D341Med (cell line): ENCODE results near the gene NAPA.

Experiments used
- DNase-seq: peaks from one replicate; pipeline ENCODE4 v3.0.0; 2012; ENCODE audit warnings: low spot score

The NAPA gene

GRCh38 chr19:47521473-47522180, 6.8 kb upstream of the NAPA start:
- no peak for DNase-seq

- peak; percentile 12 for DNase-seq
Measured at GRCh38 chr19:47520839-47521238, 6.0 kb upstream of the NAPA start.

- no peak for DNase-seq
Measured at GRCh38 chr19:47520343-47520806, 5.5 kb upstream of the NAPA start.

- no peak for DNase-seq
Measured at GRCh38 chr19:47518854-47519253, 4.0 kb upstream of the NAPA start.

- no peak for DNase-seq
Measured at GRCh38 chr19:47518139-47518538, 3.3 kb upstream of the NAPA start.

GRCh38 chr19:47514151-47514868, 553 bp downstream of the NAPA start:
- peak; percentile 13 for DNase-seq

- no peak for DNase-seq
Measured at GRCh38 chr19:47512948-47513319, 1.9 kb downstream of the NAPA start.

- DNase-seq, result no peak
Measured at GRCh38 chr19:47512183-47512947, 2.5 kb downstream of the NAPA start.

- DNase-seq, result peak; percentile 67
Measured at GRCh38 chr19:47511681-47512080, 3.2 kb downstream of the NAPA start.

- no peak for DNase-seq
Measured at GRCh38 chr19:47511128-47511517, 3.7 kb downstream of the NAPA start.

- peak; percentile 27 for DNase-seq
Measured at GRCh38 chr19:47510516-47511127, 4.2 kb downstream of the NAPA start.

- DNase-seq, result no peak
Measured at GRCh38 chr19:47509973-47510372, 4.9 kb downstream of the NAPA start.

GRCh38 chr19:47509170-47509847, 5.6 kb downstream of the NAPA start:
- DNase-seq, result no peak

- DNase-seq, result no peak
Measured at GRCh38 chr19:47508721-47509120, 6.1 kb downstream of the NAPA start.

- peak; percentile 71 for DNase-seq
Measured at GRCh38 chr19:47507924-47508553, 6.8 kb downstream of the NAPA start.

- peak; percentile 77 for DNase-seq
Measured at GRCh38 chr19:47507012-47507411, 7.9 kb downstream of the NAPA start.

- DNase-seq, result no peak
Measured at GRCh38 chr19:47506459-47506858, 8.4 kb downstream of the NAPA start.

GRCh38 chr19:47505506-47505905, 9.4 kb downstream of the NAPA start:
- DNase-seq, result peak; percentile 16

- DNase-seq, result no peak
Measured at GRCh38 chr19:47503826-47504150, 11.1 kb downstream of the NAPA start.

GRCh38 chr19:47503130-47503825, 11.6 kb downstream of the NAPA start:
- peak; percentile 40 for DNase-seq
